ENCODE data around the gene RELL2.

RELL2 gene

DNA sequence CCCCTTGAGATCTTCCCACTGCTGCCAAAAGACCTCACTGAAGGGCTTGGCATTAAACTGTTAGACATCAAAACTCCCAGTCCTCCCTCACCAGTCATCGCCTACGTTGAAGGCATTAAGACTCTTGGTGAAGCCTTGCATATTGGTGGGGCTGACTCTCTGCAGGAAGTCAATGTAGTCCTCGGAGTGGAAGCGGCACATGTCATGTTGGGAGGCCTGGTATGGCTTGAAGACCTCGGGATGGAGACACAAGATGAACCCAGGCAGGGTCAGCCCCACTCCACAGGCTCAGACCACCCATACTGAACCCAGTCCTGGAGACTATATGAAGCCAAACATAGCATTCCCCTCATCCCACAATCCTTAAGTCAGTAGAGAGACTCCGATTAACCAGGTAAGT lies 2.1 kb upstream of the RELL2 start:
- Histone ChIP-seq H3K27ac (no peak overlapping the region), H3K9me3 (ENCODE audit: severe bottlenecking) (no peaks in the 10 kb centered on the region), H3K36me3 (peaks cover 52% of the 10 kb centered on the region), H3K4me3 (ENCODE audit: low read depth, low read length) (no peak overlapping the region), H3K27me3 (ENCODE audit: insufficient read depth, low read depth, severe bottlenecking) (no peaks in the 10 kb centered on the region)
- DNase-seq: no peak
- TF ChIP-seq, protein P1, sequence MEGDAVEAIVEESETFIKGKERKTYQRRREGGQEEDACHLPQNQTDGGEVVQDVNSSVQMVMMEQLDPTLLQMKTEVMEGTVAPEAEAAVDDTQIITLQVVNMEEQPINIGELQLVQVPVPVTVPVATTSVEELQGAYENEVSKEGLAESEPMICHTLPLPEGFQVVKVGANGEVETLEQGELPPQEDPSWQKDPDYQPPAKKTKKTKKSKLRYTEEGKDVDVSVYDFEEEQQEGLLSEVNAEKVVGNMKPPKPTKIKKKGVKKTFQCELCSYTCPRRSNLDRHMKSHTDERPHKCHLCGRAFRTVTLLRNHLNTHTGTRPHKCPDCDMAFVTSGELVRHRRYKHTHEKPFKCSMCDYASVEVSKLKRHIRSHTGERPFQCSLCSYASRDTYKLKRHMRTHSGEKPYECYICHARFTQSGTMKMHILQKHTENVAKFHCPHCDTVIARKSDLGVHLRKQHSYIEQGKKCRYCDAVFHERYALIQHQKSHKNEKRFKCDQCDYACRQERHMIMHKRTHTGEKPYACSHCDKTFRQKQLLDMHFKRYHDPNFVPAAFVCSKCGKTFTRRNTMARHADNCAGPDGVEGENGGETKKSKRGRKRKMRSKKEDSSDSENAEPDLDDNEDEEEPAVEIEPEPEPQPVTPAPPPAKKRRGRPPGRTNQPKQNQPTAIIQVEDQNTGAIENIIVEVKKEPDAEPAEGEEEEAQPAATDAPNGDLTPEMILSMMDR (IDR thresholded peaks at IDR 0.05; ENCODE audit: low read depth, low read length): no peak

DNA sequence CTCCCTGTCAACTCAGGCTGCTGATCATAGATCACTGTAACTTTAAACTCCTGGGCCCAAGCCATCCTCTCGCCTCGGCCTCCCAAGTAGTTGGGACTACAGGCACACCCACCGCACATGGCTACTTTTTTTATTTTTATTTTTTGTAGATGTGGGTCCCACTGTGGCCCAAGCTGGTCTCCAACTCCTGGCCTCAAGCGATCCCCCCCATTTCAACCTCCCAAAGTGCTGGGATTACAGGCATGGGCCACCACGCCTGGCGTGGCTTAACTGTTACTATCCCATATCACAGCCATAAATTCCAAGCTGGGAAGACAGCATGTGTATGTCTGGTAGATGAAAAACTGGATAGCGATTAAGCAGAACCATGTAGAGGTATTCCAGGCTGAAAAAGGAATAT lies 1.2 kb upstream of the RELL2 start:
- no peak for DNase-seq
- no peaks in the 10 kb centered on the region for H3K9me3 ChIP-seq (ENCODE audit: severe bottlenecking)
- TF ChIP-seq, protein P1 (IDR thresholded peaks at IDR 0.05; ENCODE audit: low read depth, low read length): no peak
- H3K27ac ChIP-seq: no peak overlapping the region
- peak overlapping the region; percentile 78 for H3K4me3 ChIP-seq (ENCODE audit: low read depth, low read length)
- H3K27me3 ChIP-seq (ENCODE audit: insufficient read depth, low read depth, severe bottlenecking): no peaks in the 10 kb centered on the region
- H3K36me3 ChIP-seq: peaks cover 46% of the 10 kb centered on the region

DNA sequence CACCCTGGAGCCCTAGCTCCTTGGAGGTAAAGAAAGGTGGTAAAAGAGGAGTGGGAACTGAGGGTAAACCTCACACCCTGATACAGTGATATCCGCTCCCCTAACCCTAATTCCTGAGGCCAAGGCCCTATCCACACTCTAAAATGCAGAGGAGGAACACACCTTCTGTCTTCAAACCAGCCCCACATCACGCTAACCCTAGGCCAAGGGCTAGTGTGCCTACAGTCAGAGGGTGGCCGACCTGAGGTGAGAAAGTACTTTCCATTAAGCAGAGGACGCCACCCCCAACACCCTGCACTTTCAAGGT lies 738 bp upstream of the RELL2 start:
- peaks cover 46% of the 10 kb centered on the region for H3K36me3 ChIP-seq
- TF ChIP-seq, protein P1 (IDR thresholded peaks at IDR 0.05; ENCODE audit: low read depth, low read length): no peak
- H3K27ac ChIP-seq: peak overlapping the region; percentile 87
- no peaks in the 10 kb centered on the region for H3K9me3 ChIP-seq (ENCODE audit: severe bottlenecking)
- no peak for DNase-seq
- no peaks in the 10 kb centered on the region for H3K27me3 ChIP-seq (ENCODE audit: insufficient read depth, low read depth, severe bottlenecking)
- peak overlapping the region; percentile 78 for H3K4me3 ChIP-seq (ENCODE audit: low read depth, low read length)

DNA sequence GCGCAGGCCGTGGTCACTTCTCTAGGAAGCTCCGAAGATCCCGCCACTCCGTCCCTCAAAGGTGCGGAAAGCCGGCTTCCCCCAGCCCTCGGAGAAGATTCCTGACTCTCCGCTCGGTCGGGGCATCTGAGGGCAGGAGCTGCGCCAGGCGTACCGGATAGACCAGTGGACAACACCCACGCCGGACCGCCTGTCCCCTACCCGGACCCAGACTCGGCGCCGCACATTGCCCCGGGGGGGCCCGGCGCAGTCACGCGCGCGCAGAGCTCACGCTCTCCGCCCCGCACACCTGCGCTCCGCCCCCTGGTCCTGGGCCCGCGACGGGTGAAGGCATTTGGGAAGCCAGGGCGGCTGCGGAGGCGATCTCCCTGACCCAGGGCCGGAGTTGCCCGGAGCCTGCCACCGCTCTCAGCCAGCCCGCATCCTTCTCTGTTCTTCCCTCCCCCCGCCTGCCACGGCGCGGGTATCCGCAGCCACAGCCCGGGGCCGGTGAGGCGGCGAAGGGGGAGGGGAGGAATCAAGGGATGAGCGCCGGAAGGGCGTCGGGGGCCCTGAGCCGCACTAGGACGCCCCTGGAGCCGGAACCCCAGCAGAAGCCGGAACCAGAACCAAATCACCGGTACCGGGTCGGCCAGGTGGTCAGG lies 448 bp downstream of the RELL2 start:
- Histone ChIP-seq H3K27ac (peak overlapping the region; percentile 87), H3K9me3 (ENCODE audit: severe bottlenecking) (no peaks in the 10 kb centered on the region), H3K36me3 (peaks cover 46% of the 10 kb centered on the region), H3K4me3 (ENCODE audit: low read depth, low read length) (peak overlapping the region; percentile 78), H3K27me3 (ENCODE audit: insufficient read depth, low read depth, severe bottlenecking) (no peaks in the 10 kb centered on the region)
- TF ChIP-seq, protein P1 (IDR thresholded peaks at IDR 0.05; ENCODE audit: low read depth, low read length): no peak
- DNase-seq: peak; percentile 56

DNA sequence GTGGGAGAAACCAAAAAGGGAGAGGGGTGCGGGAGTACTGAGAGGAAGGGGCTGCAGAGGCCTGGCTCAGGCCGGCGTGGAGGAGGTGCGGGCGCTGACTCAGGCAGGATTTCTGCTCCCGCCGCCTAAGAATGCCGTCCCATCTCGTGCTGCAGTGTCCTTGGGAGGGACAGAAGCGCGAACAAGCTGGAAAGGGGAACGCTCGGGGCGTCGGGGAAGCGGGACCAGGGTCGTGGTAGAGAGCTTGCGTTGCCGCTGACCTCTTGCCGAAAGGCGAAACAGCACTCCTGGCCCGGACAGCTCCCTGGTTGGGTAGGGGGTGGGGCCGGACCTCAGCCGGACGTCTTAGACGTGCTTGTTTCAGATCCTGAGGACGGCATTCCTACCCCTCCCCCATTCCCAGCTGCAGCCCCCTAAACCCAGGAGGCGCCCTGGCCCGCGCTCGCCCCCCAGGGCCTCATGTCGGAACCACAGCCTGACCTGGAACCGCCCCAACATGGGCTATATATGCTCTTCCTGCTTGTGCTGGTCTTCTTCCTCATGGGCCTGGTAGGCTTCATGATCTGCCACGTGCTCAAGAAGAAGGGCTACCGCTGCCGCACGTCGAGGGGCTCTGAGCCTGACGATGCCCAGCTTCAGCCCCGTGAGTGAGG lies 1.1 kb downstream of the RELL2 start:
- Histone ChIP-seq H3K4me3 (ENCODE audit: low read depth, low read length) (peak overlapping the region; percentile 78), H3K27me3 (ENCODE audit: insufficient read depth, low read depth, severe bottlenecking) (no peaks in the 10 kb centered on the region), H3K27ac (peak overlapping the region; percentile 87), H3K9me3 (ENCODE audit: severe bottlenecking) (no peaks in the 10 kb centered on the region), H3K36me3 (peaks cover 40% of the 10 kb centered on the region)
- TF ChIP-seq, protein P1 (IDR thresholded peaks at IDR 0.05; ENCODE audit: low read depth, low read length): peak; percentile 57; the same call in 1 of the 2 replicates
- peak; percentile 80 for DNase-seq
